Adrenal gland (tissue), 5 donors: ENCODE results near the gene MEIKIN.

ENCODE experiments used
- CTCF ChIP-seq, 6 experiments: fragments of 450-650 bp in 4 of 6; fragments of 200-600 bp in 2 of 6; sonication (generic) in 1 of 6; IDR thresholded peaks; 1 replicate in 5 of 6; 2 replicates in 1 of 6; pipeline versions ENCODE4 v1.5.1 to v1.8.0; 2016 to 2021; ENCODE audit warnings: antibody characterized with exemption in 6 of 6, mild to moderate bottlenecking in 2 of 6, moderate library complexity in 1 of 6
- POLR2A ChIP-seq, 2 donors: fragments of 450-650 bp; IDR thresholded peaks; one replicate each; pipeline ENCODE4 v1.6.1; 2017; ENCODE audit warnings: antibody characterized with exemption in 2 of 2, mild to moderate bottlenecking in 2 of 2, moderate library complexity in 1 of 2
- donor health status: DM: no; HTN: no; CAD: no.

- TF ChIP-seq CTCF (IDR thresholded peaks at IDR 0.05): no peak
- no peak for TF ChIP-seq POLR2A (IDR thresholded peaks at IDR 0.05)
These were observed 159.4 kb downstream of the MEIKIN start for GRCh38 chr5:131786036-131786435.
